H7 (cell line): ENCODE data around the gene SRP14. TPM values are rescaled to one million over a fixed set of nuclear protein-coding genes. Genes with fewer than 3 reads are reported as not detected.
A peak's percentile ranks its signal among the peaks of the same experiment; 100 is the strongest.

Experiments used
- DNase-seq: peaks from one replicate; pipeline ENCODE4 v3.0.0; 2012
- H3K27me3 ChIP-seq: 2 replicates; pipeline ENCODE4 v1.6.0; 2011; ENCODE audit warnings: mild to moderate bottlenecking, low read length; ENCODE audit not compliant: control insufficient read depth, insufficient read depth
- H3K36me3 ChIP-seq: replicated peaks from 2 replicates; pipeline ENCODE4 v1.5.1; 2011; ENCODE audit warnings: low read length; ENCODE audit not compliant: control insufficient read depth, insufficient read depth
- H3K4me3 ChIP-seq: 2 replicates; pipeline ENCODE4 v1.5.1; 2011; ENCODE audit warnings: low read depth, mild to moderate bottlenecking, control low read depth, low read length, moderate library complexity; ENCODE audit not compliant: insufficient read depth
- total RNA-seq: library from RNA; depleted of rRNA; stranded (reverse); fragments of >200 nt; shearing (Covaris generic); gene quantifications from 2 replicates; pipeline ENCODE4 v1.2.3, GENCODE V29; 2014

The SRP14 gene
- total RNA-seq, 1 experiment from 2014 or later = 156 TPM

GRCh38 chr15:40060236-40060961, 21.4 kb upstream of the SRP14 start:
- no peak overlapping the region for H3K4me3 ChIP-seq
- H3K27me3 ChIP-seq = no peaks in the 10 kb centered on the region
- no peak for DNase-seq
- no peaks in the 10 kb centered on the region for H3K36me3 ChIP-seq

GRCh38 chr15:40059821-40060220, 20.8 kb upstream of the SRP14 start:
- Histone ChIP-seq H3K4me3 (no peak overlapping the region), H3K27me3 (no peaks in the 10 kb centered on the region), H3K36me3 (no peaks in the 10 kb centered on the region)
- DNase-seq = no peak

GRCh38 chr15:40058476-40059140, 19.6 kb upstream of the SRP14 start:
- Histone ChIP-seq H3K27me3 (no peaks in the 10 kb centered on the region), H3K4me3 (no peak overlapping the region), H3K36me3 (no peaks in the 10 kb centered on the region)
- DNase-seq = no peak

GRCh38 chr15:40055576-40056293, 16.8 kb upstream of the SRP14 start:
- DNase-seq = no peak
- H3K27me3 ChIP-seq = no peaks in the 10 kb centered on the region
- H3K4me3 ChIP-seq = no peak overlapping the region
- H3K36me3 ChIP-seq = no peaks in the 10 kb centered on the region

- DNase-seq = no peak
- Histone ChIP-seq H3K36me3 (no peaks in the 10 kb centered on the region), H3K4me3 (no peak overlapping the region), H3K27me3 (no peaks in the 10 kb centered on the region)
Observed at GRCh38 chr15:40054855-40055575, 16.0 kb upstream of the SRP14 start.

GRCh38 chr15:40054605-40054854, 15.5 kb upstream of the SRP14 start:
- no peak for DNase-seq
- Histone ChIP-seq H3K27me3 (no peaks in the 10 kb centered on the region), H3K36me3 (no peaks in the 10 kb centered on the region), H3K4me3 (no peak overlapping the region)

GRCh38 chr15:40053831-40054604, 15.0 kb upstream of the SRP14 start:
- Histone ChIP-seq H3K4me3 (no peak overlapping the region), H3K36me3 (no peaks in the 10 kb centered on the region), H3K27me3 (no peaks in the 10 kb centered on the region)
- DNase-seq = no peak

- H3K27me3 ChIP-seq = no peaks in the 10 kb centered on the region
- DNase-seq = peak; percentile 66
- no peaks in the 10 kb centered on the region for H3K36me3 ChIP-seq
- H3K4me3 ChIP-seq = no peak overlapping the region
Observed at GRCh38 chr15:40053079-40053830, 14.3 kb upstream of the SRP14 start.

GRCh38 chr15:40052604-40053003, 13.6 kb upstream of the SRP14 start:
- Histone ChIP-seq H3K36me3 (no peaks in the 10 kb centered on the region), H3K27me3 (no peaks in the 10 kb centered on the region), H3K4me3 (no peak overlapping the region)
- DNase-seq = peak; percentile 8

- no peak overlapping the region for H3K4me3 ChIP-seq
- no peak for DNase-seq
- H3K27me3 ChIP-seq = no peaks in the 10 kb centered on the region
Observed at GRCh38 chr15:40051616-40052415, 12.8 kb upstream of the SRP14 start.

GRCh38 chr15:40050788-40051470, 11.9 kb upstream of the SRP14 start:
- peak; percentile 81 for DNase-seq
- H3K27me3 ChIP-seq = no peaks in the 10 kb centered on the region

More at GRCh38 chr15:40051616-40052415, 12.8 kb upstream of the SRP14 start:
- H3K36me3 ChIP-seq = no peaks in the 10 kb centered on the region

GRCh38 chr15:40048926-40049475, 10.0 kb upstream of the SRP14 start:
- Histone ChIP-seq H3K4me3 (no peak overlapping the region), H3K36me3 (no peaks in the 10 kb centered on the region), H3K27me3 (no peaks in the 10 kb centered on the region)
- no peak for DNase-seq

More at GRCh38 chr15:40050788-40051470, 11.9 kb upstream of the SRP14 start:
- Histone ChIP-seq H3K4me3 (no peak overlapping the region), H3K36me3 (no peaks in the 10 kb centered on the region)
